ENCODE data around the gene DIO3.

DIO3 gene

DNA sequence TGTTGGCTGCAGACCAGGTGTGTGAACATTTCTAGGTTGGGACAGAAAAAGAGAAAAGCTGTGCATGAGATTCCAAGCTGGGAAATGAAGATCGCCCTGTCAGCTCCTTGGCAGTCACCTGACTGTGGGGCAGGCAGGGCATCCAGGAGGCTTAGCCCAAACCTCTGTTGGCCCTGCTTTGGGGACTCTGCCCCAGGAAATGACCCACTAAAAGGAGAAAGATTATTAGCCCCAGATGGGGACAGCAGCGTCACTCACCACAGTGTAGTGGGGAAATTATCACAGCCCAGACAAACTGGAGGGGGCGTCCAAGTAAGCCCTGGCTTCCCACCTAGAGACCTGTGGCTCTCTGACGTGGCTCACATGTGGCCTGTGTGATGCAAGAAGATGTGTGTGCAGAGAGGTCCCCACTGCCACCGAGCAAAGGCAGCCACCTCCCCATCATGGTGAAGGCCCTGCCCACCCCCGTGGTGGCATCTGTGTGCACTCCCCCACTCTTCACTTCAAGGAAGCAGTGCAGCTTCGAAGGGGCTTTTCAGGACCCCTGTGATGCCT, 39.1 kb downstream of the DIO3 start:
- no peak for DNase-seq

DNA sequence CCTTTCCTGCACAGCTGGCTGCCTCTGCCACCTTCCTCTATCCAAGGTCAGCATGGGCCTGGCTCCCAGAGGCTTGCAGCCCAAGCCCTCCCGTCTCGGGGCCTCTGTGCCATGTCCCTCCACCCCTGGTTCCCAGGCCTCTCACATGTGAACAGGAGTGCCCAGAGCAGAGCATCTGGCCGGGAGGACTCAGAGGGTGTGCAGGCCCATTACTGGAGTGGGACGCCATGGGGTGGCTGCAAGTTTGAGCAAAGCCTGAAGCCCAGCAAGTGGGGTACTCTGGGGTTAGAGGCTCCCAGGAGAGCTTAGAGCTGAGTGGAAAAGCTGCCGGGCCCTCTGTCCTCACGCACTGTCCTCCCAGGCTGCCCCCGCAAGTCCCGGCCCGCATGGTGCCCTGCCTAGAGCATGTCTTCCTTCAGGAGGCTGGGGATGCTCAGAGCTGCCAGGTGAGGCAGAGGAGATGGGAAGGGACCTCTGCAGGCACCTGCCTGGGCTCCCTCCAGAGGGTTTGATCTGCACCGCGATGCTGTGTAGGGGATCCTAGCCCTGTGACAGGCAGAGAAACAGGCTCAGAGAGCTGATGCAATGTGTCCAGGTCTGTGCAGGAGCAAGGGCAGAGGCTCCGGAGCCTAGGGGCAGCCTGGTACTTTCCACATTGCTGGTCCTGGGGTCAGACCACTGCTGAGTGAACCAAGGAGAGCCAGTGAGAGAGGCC, 39.8 kb downstream of the DIO3 start:
- DNase-seq = no peak

DNA sequence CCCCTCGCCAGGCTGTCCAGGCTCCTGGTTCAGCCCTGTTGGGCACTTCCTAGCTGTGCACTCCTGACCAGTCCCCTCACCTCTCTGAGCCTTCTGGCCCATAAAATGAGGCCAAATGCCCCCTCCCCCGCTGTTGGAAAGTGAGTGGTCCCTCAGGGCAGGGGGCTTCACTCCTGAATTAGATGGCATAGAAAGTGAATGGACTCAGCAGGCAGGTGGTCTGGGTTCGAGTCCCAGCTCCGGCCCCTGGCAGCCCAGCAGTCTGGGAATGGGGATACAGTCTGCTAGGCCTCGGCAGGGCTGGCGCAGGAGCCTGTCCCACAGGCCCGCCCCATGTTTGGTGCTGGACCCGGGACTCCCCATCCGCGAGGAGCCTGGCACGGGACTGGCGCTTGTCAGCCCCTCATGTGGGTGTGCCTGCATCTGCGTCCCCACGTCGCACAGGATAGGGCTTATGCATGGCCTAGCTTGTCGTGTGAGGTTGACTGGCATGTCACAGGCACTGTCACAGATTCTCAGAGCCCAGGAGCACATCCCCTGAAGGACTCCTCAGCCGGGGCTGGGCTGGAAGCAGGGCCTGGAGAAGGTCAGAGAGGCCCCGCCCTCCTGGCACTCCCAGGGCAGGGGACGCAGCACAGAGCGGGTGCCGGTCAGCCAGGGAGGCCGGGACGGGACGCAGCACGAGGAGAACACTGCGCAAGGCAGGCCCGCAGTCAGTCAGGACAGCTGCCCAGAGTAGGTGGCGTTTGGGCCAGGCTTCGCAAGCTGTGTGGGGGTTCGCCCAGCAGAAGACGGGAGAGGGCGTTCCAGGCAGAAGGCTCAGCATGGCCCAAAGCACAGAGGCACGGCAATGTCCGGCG, 40.5 kb downstream of the DIO3 start:
- DNase-seq = no peak

DNA sequence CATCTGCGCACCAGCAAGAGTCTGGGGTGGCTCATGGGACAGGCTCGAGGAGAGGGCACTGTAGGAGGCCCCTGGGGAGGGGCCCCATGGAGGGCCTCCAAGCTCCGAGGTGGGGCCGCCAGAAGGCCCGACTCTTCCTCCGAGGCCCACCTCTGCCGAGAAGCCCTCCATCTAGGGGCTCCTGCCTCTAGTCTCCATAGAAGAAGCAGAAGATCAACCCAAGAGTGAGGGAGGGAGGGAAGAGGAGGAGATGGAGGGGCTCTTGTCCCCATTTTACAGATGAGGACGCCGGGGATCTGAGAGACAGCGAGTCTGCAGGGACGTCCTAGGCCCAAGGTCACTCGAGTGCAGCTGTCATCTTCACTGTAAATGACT, 41.2 kb downstream of the DIO3 start:
- no peak for DNase-seq

DNA sequence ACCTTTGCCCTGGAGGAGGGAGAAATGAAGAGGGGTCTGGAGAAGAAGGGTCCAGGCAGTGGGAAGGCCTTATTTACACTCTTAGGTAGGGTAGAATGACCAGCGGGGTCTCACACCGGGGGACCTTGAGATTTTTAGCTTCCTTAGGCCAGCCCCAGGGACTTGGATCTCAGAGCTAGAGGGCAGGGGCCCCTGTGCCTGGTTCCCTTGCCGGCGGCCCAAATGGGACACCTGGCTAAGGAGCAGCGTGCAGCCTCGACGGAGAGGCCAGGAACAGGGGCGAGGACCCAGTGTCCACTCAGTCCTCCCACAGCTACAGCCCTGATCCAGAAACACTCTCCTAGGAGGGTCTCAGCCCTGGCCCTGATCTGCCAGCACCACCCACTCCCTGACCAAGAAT, 41.8 kb downstream of the DIO3 start:
- DNase-seq = no peak

DNA sequence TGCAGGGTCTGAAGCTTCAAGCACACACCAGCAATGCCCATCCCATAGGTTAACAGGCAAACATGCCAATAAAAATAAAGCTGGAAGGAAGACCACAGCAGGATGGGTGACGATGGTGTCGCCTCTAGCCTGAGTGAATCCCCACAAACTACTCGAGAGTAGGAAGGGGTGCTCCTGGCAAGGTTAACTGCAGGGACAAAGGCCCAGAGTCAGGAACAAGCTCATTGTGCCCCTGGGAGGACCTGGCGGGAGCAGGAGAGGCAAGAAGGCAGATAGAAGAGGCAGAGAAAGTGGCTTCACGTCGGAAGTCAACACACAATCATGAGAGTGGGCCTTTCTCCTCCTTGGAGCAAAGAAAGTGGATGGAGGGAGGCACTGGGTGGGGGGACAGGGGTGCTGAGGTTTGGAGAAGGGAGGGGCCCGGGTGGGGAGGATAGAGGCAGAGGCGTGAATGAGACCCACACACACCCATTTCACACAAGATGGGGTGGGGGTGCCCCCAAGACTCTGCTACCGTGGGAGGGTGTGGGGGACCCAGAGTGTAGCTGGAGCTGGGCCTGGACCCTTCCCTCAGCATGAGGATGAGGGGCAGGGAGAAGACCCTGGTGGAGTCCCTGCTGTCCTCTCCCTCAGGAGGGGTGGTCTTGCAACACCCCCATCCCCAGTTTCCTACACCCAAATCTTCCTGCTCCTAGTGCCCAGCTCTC, 43.1 kb downstream of the DIO3 start:
- no peak for DNase-seq

DNA sequence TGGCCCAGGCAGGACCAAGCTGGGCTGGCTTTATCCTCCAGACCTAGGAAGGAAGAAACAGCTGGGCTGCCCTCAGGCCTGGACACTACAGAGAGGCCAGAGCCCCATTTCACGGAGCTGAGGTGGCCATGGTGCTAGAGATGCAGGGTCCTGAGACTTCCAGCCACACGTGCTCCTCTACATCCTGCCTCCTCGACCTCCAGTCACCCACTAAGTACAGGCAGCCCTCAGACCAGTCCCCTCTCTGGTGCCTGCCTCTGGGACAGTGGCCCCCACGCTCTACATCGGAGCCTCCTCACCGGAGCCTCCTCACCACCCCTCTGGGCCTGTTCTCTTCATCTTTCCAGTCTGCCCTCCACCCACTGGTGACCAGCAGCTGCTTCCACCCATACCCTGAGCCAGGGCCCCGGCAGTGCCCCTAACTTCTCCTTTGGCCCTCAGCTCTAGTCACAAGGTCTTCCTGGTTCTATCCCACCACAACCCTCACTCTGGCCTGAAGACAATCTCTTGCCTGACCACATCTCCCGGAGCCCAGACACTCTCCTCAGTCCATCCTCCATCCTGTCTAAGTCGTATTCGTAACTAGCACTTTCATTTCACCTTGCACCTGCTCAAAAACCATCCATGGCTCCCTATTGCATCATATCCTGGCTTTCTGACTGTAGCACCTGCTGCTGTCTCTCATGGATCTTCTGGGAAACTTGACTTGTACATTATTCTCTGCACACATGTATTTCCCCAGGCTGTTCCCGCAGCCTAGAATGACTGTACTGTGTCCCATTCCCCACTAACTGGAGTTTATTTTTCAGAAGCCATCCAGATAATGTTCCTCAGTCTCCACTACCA, 43.9 kb downstream of the DIO3 start:
- DNase-seq = no peak

DNA sequence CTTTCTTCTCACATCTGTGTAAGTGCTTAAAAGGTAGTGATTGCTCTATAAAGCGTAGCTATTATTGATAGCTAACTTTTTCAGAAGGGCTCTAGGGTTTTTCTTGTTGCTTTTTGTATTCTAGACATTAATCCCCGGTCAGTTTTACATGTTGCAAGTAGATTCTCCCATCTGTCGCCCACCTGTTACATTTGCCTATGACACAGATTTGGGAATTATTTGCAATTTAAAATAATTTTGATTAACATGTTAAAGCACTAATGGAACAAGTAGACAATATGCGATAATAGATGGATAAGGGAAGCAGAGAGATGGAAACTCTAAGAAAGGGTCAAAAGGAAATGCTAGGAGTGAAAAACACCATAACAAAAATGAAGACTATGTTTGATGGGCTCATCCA, 44.5 kb downstream of the DIO3 start:
- no peak for DNase-seq

Measured in activated gamma-delta T cell (primary cell).